ENCODE measurements around the gene MCU. TPM values are rescaled to one million over a fixed set of nuclear protein-coding genes. Genes with fewer than 3 reads are reported as not detected.

Gene MCU
- total RNA-seq, 1 donor = 42.7 TPM

DNA sequence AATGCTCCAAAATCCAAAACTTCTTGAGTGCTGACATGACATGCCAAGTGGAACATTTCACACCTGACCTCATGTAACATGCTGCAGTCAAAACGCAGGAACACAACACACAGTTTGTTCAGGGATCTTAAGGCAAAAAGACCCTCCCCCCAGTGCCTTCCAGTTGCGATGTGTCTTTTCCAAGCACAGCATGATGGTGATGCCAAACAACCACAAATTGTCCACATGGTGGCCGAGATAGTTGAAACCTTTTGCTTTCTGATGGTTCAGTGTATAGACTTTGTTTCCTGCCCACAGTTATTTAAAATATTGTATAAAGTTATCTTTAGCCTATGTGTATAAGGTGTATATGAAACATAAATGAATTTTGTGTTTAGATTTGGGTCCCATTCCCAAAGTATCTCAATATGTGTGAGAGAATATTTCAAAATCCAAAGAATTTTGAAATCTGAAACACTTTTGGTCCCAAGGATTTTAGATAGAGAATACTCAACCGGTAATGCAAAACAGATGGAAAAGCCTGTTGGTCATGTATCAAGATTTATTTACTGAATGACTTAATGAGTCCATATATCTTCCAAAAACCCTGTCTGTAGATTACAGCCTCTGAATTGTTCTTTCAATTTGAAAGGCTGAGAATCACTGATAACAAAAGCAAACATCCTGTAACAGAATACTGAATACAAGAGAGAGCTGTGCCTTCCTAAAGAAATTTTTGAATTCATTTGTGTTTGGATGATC, 108.2 kb downstream of the MCU start:
- no peaks in the 10 kb centered on the region for H3K27me3 ChIP-seq (ENCODE audit: insufficient read depth, low read length)
- no peak overlapping the region for H3K27ac ChIP-seq (ENCODE audit: low read depth, low read length)
- H3K4me3 ChIP-seq (ENCODE audit: insufficient read depth, low read length) = no peak overlapping the region
- H3K4me1 ChIP-seq (ENCODE audit: insufficient read depth, low read length) = peaks cover 20% of the 10 kb centered on the region
- no peaks in the 10 kb centered on the region for H3K9me3 ChIP-seq (ENCODE audit: low read depth, low read length)
- no peak for DNase-seq (ENCODE audit: insufficient read length, low spot score, missing footprints)
- H3K36me3 ChIP-seq (ENCODE audit: insufficient read depth, low read length) = no peaks in the 10 kb centered on the region
- H4K20me1 ChIP-seq (ENCODE audit: insufficient read depth, low read length) = no peaks in the 10 kb centered on the region
- peaks cover 16% of the 10 kb centered on the region for H3K79me2 ChIP-seq (ENCODE audit: insufficient read depth, low read length)
- H3K4me2 ChIP-seq (ENCODE audit: insufficient read depth, low read length) = no peak overlapping the region
- H2AFZ ChIP-seq (ENCODE audit: low read length) = no peak overlapping the region
- TF ChIP-seq, protein P1, sequence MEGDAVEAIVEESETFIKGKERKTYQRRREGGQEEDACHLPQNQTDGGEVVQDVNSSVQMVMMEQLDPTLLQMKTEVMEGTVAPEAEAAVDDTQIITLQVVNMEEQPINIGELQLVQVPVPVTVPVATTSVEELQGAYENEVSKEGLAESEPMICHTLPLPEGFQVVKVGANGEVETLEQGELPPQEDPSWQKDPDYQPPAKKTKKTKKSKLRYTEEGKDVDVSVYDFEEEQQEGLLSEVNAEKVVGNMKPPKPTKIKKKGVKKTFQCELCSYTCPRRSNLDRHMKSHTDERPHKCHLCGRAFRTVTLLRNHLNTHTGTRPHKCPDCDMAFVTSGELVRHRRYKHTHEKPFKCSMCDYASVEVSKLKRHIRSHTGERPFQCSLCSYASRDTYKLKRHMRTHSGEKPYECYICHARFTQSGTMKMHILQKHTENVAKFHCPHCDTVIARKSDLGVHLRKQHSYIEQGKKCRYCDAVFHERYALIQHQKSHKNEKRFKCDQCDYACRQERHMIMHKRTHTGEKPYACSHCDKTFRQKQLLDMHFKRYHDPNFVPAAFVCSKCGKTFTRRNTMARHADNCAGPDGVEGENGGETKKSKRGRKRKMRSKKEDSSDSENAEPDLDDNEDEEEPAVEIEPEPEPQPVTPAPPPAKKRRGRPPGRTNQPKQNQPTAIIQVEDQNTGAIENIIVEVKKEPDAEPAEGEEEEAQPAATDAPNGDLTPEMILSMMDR (IDR thresholded peaks at IDR 0.05; ENCODE audit: extremely low read depth, low read depth, low read length) = no peak

DNA sequence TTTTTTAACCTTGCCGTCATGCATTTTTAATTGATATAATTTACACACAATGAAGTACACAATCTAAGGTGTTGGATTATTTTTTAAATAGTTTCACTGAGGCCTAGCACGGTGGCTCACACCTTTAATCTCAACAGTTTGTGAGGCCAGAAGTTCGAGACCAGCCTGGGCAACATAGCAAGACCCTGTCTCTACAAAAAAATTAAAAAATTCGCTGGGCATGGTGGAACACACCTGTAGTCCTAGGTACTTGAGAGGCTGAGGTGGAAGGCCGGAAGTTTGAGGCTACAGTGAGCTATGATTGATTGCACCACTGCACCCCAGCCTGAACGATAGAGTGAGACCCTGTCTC, 108.8 kb downstream of the MCU start:
- Histone ChIP-seq H3K27me3 (ENCODE audit: insufficient read depth, low read length) (no peaks in the 10 kb centered on the region), H3K27ac (ENCODE audit: low read depth, low read length) (no peak overlapping the region), H2AFZ (ENCODE audit: low read length) (no peak overlapping the region), H3K4me3 (ENCODE audit: insufficient read depth, low read length) (no peak overlapping the region), H3K4me1 (ENCODE audit: insufficient read depth, low read length) (peaks cover 20% of the 10 kb centered on the region), H3K79me2 (ENCODE audit: insufficient read depth, low read length) (peaks cover 16% of the 10 kb centered on the region), H3K36me3 (ENCODE audit: insufficient read depth, low read length) (no peaks in the 10 kb centered on the region), H4K20me1 (ENCODE audit: insufficient read depth, low read length) (no peaks in the 10 kb centered on the region), H3K9me3 (ENCODE audit: low read depth, low read length) (no peaks in the 10 kb centered on the region), H3K4me2 (ENCODE audit: insufficient read depth, low read length) (no peak overlapping the region)
- no peak for DNase-seq (ENCODE audit: insufficient read length, low spot score, missing footprints)
- TF ChIP-seq, protein P1 (IDR thresholded peaks at IDR 0.05; ENCODE audit: extremely low read depth, low read depth, low read length) = no peak

DNA sequence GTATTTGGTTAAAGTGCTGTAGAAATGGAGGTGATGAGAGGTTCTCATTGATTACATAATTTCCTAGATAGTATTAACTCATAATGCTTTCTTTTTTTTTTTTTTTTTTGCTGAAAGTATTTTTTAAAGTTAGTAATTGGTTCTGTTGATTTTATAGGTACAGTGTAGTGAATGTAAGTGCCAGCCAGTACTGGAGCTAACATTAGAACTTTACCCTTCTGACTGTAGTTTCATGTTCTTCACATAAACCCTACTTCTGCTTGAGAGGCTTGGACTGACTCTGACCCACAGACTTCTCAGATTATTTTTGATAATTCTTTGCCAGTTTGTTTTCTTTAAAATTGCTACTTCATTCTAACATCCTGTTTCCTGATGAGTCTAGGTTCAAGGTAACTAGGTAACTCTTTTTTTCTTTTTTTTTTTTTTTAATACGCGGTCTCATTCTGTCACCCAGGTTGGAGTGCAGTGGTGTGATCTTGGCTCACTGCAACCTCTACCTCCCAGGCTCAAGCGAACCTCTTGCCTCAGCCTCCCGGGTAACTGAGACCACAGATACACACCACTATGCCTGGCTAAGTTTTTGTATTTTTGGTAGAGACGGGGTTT, 109.4 kb downstream of the MCU start:
- Histone ChIP-seq H4K20me1 (ENCODE audit: insufficient read depth, low read length) (no peaks in the 10 kb centered on the region), H3K4me3 (ENCODE audit: insufficient read depth, low read length) (no peak overlapping the region), H3K79me2 (ENCODE audit: insufficient read depth, low read length) (peaks cover 12% of the 10 kb centered on the region), H3K4me1 (ENCODE audit: insufficient read depth, low read length) (peaks cover 20% of the 10 kb centered on the region), H3K36me3 (ENCODE audit: insufficient read depth, low read length) (no peaks in the 10 kb centered on the region), H3K4me2 (ENCODE audit: insufficient read depth, low read length) (peak overlapping the region; percentile 79), H3K9me3 (ENCODE audit: low read depth, low read length) (no peaks in the 10 kb centered on the region), H2AFZ (ENCODE audit: low read length) (no peak overlapping the region), H3K27me3 (ENCODE audit: insufficient read depth, low read length) (no peaks in the 10 kb centered on the region), H3K27ac (ENCODE audit: low read depth, low read length) (no peak overlapping the region)
- TF ChIP-seq, protein P1 (IDR thresholded peaks at IDR 0.05; ENCODE audit: extremely low read depth, low read depth, low read length) = no peak
- DNase-seq (ENCODE audit: insufficient read length, low spot score, missing footprints) = no peak

DNA sequence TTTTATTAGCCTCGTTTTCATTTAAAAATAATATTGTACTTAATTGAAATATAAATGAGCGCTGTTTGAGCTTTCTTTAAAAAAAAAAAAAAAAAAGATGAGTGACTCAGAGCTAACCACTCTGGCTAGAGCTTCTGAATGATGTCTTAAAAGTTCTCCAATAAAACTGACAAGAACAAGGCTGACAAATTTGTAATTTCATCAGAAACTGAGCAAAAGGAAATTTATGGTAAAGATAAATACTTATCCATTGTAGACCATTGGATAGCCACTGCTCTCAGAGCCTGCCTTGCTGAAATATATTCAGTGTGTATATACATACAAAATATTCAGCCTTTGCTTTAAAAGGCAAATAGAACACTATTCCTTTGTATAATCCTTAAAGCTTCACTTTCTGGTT, 110.4 kb downstream of the MCU start:
- Histone ChIP-seq H2AFZ (ENCODE audit: low read length) (no peak overlapping the region), H3K27me3 (ENCODE audit: insufficient read depth, low read length) (no peaks in the 10 kb centered on the region), H3K4me1 (ENCODE audit: insufficient read depth, low read length) (peaks cover 20% of the 10 kb centered on the region), H4K20me1 (ENCODE audit: insufficient read depth, low read length) (no peaks in the 10 kb centered on the region), H3K27ac (ENCODE audit: low read depth, low read length) (peak overlapping the region; percentile 70), H3K4me2 (ENCODE audit: insufficient read depth, low read length) (peak overlapping the region; percentile 79), H3K79me2 (ENCODE audit: insufficient read depth, low read length) (peaks cover 19% of the 10 kb centered on the region), H3K36me3 (ENCODE audit: insufficient read depth, low read length) (no peaks in the 10 kb centered on the region), H3K9me3 (ENCODE audit: low read depth, low read length) (no peaks in the 10 kb centered on the region), H3K4me3 (ENCODE audit: insufficient read depth, low read length) (peak overlapping the region; percentile 60)
- TF ChIP-seq, protein P1 (IDR thresholded peaks at IDR 0.05; ENCODE audit: extremely low read depth, low read depth, low read length) = no peak
- DNase-seq (ENCODE audit: insufficient read length, low spot score, missing footprints) = no peak

All from osteoblast (primary cell).